Measurements from ENCODE around the gene RGS14.
"Not testable (repeated sequence)": the region's sequence is repeated elsewhere in the genome, so short reads cannot be mapped to it uniquely, and the experiment has no call there.

Gene RGS14

GRCh38 chr5:177327539-177328522, 29.9 kb upstream of the RGS14 start:
- DNase-seq (ENCODE audit: low spot score), result no peak

- DNase-seq (ENCODE audit: low spot score), result no peak
These were observed 29.0 kb upstream of the RGS14 start for GRCh38 chr5:177328545-177329231.

GRCh38 chr5:177329883-177330282, 27.8 kb upstream of the RGS14 start:
- no peak for DNase-seq (ENCODE audit: low spot score)

- no peak for DNase-seq (ENCODE audit: low spot score)
These were observed 26.5 kb upstream of the RGS14 start for GRCh38 chr5:177330991-177331842.

- DNase-seq (ENCODE audit: low spot score), result no peak
These were observed 25.5 kb upstream of the RGS14 start for GRCh38 chr5:177332031-177332895.

- no peak for DNase-seq (ENCODE audit: low spot score)
These were observed 24.8 kb upstream of the RGS14 start for GRCh38 chr5:177332896-177333260.

- no peak for DNase-seq (ENCODE audit: low spot score)
These were observed 24.1 kb upstream of the RGS14 start for GRCh38 chr5:177333420-177334154.

- no peak for DNase-seq (ENCODE audit: low spot score)
These were observed 23.6 kb upstream of the RGS14 start for GRCh38 chr5:177334155-177334551.

DNA sequence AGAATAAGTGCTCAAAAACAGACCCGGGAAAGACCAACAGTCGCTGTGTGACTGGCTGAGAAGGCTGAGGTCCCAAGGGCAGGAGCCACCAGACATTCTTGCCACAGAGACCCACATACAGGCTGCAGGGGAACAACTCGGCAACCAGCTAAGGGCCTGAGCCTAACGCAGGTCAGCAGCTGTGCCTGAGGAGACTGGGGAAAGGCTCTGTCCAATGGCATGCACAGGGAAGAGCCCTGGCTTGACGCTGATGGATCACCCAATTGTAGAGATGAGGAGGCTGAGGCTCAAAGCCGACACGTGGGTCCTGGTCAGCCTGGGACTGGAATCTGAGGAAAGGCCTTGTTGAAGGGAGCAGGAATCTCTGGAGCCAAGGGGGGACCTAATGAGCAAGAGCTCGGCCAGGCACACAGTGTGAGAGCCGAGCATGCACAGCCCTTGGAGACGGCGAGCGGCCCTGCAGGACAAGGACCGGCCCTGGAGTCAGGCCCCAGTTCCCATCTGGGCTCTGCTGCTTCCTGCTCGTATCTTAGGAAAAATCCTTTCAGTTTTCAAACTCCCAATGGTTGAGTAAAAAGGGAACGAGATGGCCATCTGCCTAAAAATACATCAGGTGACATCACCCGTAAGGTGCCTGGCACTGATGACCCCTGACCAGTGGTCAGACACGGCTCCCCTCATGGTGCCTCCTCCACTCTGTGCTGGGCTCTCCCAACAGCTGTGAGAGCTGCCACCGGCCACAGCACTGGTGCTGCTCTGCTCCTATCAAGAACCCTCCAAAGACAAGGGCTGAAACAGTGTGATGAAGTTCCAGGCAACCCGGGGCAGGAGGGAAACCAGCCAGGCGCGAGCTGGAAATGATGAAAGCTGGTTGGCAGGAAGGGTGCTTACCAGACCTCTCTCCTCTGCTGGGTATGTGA, 22.7 kb upstream of the RGS14 start:
- no peak for DNase-seq (ENCODE audit: low spot score)

DNA sequence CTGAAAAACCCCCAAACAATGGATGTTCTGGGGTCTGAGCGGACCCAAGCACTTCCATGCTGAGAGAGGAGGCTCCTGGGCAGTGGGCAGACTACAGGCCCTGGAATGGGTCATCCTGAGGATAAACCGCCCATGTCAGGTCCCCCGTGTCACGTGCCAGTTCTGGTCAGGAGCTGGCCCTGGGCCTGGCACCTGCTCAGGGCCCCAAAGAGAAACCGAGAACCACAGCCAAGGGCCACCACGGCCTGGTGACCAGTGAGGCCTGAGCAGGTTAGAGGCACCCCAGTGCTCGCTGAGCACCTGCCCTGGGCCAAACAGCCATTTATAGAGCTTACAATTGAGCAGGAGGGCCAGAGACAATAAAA, 22.0 kb upstream of the RGS14 start:
- DNase-seq (ENCODE audit: low spot score), result no peak

- DNase-seq (ENCODE audit: low spot score), result peak; percentile 55
These were observed 21.6 kb upstream of the RGS14 start for GRCh38 chr5:177336112-177336511.

DNA sequence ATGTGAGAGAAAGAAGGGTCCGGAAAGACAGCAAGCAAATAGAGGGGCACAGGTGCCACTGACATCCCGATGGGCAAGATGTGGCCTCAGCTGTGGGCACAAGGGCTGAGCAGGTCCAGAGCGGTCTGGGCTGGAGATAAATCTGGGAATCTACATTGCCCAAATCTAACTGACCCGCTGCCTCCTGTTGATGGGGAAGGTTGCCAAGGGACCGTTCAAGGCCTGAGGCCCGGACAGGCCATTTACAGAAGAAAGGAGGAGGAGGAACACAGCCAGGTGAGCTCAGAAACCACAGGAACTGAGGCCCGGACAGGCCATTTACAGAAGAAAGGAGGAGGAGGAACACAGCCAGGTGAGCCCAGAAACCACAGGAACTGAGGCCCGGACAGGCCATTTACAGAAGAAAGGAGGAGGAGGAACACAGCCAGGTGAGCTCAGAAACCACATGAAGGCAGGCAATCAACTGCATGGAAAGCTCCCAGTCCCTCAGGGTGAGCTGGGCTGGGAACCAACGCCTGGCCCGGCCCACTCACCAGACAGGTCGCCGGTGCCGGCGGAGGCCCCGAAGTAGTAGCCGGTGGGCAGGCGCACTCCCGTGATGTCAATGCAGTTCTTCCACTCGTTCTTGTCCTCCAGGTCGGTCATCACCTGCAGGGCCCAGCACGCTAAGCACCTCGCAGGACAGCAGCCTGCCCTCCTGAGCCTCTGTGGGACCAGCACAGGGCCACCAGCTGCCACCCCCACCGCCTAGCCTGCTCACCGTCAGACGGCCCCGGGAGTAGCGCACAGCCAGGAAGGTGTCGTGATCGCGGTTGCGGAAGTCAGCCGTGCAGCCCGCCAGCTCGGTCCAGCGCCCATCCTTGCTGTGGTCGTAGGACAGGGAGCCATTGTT, 20.9 kb upstream of the RGS14 start:
- no peak for DNase-seq (ENCODE audit: low spot score)

- no peak for DNase-seq (ENCODE audit: low spot score)
These were observed 19.2 kb upstream of the RGS14 start for GRCh38 chr5:177338251-177339106.

DNA sequence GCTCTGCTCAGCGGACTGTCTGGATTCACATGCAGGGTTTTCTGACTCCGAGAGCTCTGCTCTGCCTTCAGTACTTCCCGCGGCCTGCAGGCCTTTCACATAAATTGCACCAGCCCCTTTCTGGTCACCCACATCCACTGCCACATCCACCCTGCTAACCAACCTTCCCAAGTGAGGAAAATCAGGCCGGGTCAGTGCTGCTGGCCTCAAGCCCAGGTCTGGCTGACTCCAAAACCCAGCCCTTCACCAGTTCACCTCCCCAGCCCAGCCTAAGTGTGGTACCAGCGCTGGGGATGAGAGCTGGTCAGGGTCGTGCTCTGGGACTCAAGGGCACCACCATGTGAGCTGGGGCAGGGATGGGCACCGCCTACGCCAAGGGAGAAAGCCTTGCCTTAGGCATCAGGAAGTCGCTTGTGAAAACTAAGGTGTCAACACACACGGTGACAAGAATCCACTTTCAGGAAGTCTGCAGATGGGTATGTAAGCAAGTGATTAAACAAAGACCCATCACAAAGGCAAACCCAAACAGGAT, 18.6 kb upstream of the RGS14 start:
- DNase-seq (ENCODE audit: low spot score), result no peak

GRCh38 chr5:177343000-177343399, 14.7 kb upstream of the RGS14 start:
- DNase-seq (ENCODE audit: low spot score), result not testable (repeated sequence)

DNA sequence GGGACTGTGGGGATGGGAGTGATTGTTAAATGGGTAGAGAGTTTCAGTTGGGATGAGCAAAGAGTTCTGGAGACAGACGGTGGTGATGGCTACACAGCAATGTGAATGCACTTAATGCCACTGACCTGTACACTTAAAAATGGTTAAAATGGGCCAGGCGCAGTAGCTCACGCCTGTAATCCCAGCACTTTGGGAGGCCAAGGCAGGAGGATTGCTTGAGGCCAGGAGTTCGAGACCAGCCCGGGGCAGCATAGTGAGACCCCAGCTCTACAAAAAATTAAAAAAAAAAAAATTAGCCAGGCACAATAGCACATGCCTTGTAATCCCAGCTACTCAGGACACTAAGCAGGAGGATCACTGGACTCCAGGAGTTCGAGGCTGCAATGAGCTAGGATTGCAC, 13.9 kb upstream of the RGS14 start:
- DNase-seq (ENCODE audit: low spot score), result no peak

GRCh38 chr5:177344891-177345290, 12.8 kb upstream of the RGS14 start:
- no peak for DNase-seq (ENCODE audit: low spot score)

Data from hematopoietic multipotent progenitor cell treated with erythropoietin and hydrocortisone succinate and interleukin-3 and kit ligand, for 15 days (in vitro differentiated cells).